Measurements from ENCODE around the gene RINT1. TPM values are rescaled to one million over a fixed set of nuclear protein-coding genes. Genes with fewer than 3 reads are reported as not detected.

The RINT1 gene
- total RNA-seq, 1 donor from 2014 or later = 13.3 TPM

Other genes starting within 250 kb of the RINT1 start
- 26.8 TPM for gene SRPK2, start 143.3 kb upstream of the RINT1 start, total RNA-seq
- gene PUS7, start 9.9 kb upstream of the RINT1 start, total RNA-seq = 4.5 TPM
- not detected for gene EFCAB10, start 49.3 kb downstream of the RINT1 start, total RNA-seq

All from Right ventricle myocardium inferior (tissue), 1 donor.